GM12878 (cell line): ENCODE data around the gene UIMC1. TPM values are rescaled to one million over a fixed set of nuclear protein-coding genes. Genes with fewer than 3 reads are reported as not detected.

Source experiments
- ATAC-seq: fragments of 200-7000 bp; cut with Tn5 transposase; 3 replicates; pipeline ENCODE4 v1.9.1; 2020; ENCODE audit warnings: mild to moderate bottlenecking, moderate library complexity
- BruUV-seq: library from RNA; stranded (reverse); fragments of 400-500 nt; replicated peaks from 2 replicates; lab custom pipeline; 2021; lab: Mats Ljungman, UMichigan
- CTCF ChIA-PET: fragments of 300-600 bp; sonication (Branson Sonifier 250); formaldehyde crosslinking; extraction: SDS; loops from one replicate; lab custom pipeline; 2021; ENCODE audit warnings: inconsistent platforms; lab: Yijun Ruan, JAX
- POLR2A ChIA-PET: fragments of 350-600 bp; formaldehyde crosslinking; extraction: SDS; loops from one replicate; lab custom pipeline; 2021; ENCODE audit warnings: inconsistent platforms; lab: Charles Lee
- RAD21 ChIA-PET: fragments of 300-600 bp; sonication (Branson Sonifier 250); formaldehyde crosslinking; loops from one replicate; lab custom pipeline; 2023; ENCODE audit warnings: antibody characterized with exemption; ENCODE audit not compliant: unreplicated experiment; lab: Charles Lee
- SMC1A ChIA-PET: fragments of 300-600 bp; sonication (Branson Sonifier 250); formaldehyde crosslinking; loops from one replicate; lab custom pipeline; 2023; ENCODE audit not compliant: unreplicated experiment, uncharacterized antibody; lab: Charles Lee
- DNase-seq: peaks from one replicate; pipeline ENCODE4 v3.0.0-alpha.2; 2011; ENCODE audit warnings: low read depth, low spot score
- FAIRE-seq: peaks from 3 replicates; lab custom pipeline; 2011; peaks lifted over from hg19 to GRCh38; lab: Jason Lieb, UNC
- H2AFZ ChIP-seq: 2 replicates; pipeline ENCODE4 v1.6.0; 2011; ENCODE audit warnings: low read depth, low read length, control low read depth; ENCODE audit not compliant: control insufficient read depth
- H3K27ac ChIP-seq: 2 replicates; pipeline ENCODE4 v1.5.1; 2011; ENCODE audit warnings: control low read depth; ENCODE audit not compliant: control insufficient read depth, insufficient read depth
- H3K27me3 ChIP-seq, 2 experiments: replicated peaks in 1 of 2; 2 replicates each; pipeline versions ENCODE4 v1.6.0 to v1.6.1; 2011; ENCODE audit warnings: low read length in 1 of 2; ENCODE audit not compliant: control insufficient read depth in 2 of 2, insufficient read depth in 2 of 2
- H3K36me3 ChIP-seq, 2 experiments: 2 replicates each; pipeline ENCODE4 v1.5.1; 2011; ENCODE audit warnings: low read length in 1 of 2; ENCODE audit not compliant: control insufficient read depth in 2 of 2, insufficient read depth in 2 of 2
- H3K4me1 ChIP-seq: 2 replicates; pipeline ENCODE4 v1.6.1; 2011; ENCODE audit warnings: mild to moderate bottlenecking, low read length, moderate library complexity, mixed read lengths; ENCODE audit not compliant: control insufficient read depth, insufficient read depth
- H3K4me2 ChIP-seq: 2 replicates; pipeline ENCODE4 v1.6.0; 2011; ENCODE audit warnings: control low read depth; ENCODE audit not compliant: control insufficient read depth, insufficient read depth
- H3K4me3 ChIP-seq: fragments of 200-600 bp; sonication (generic); 2 replicates; pipeline ENCODE4 v1.5.1; 2016
- H3K79me2 ChIP-seq: 2 replicates; pipeline ENCODE4 v1.6.0; 2011; ENCODE audit warnings: low read length; ENCODE audit not compliant: control insufficient read depth, insufficient read depth
- H3K9ac ChIP-seq: 2 replicates; pipeline ENCODE4 v1.8.0; 2011; ENCODE audit warnings: low read length, control low read depth, mixed read lengths; ENCODE audit not compliant: control insufficient read depth, insufficient read depth
- H3K9me3 ChIP-seq: replicated peaks from 3 replicates; pipeline ENCODE4 v1.5.1; 2011; ENCODE audit warnings: mild to moderate bottlenecking, low read length; ENCODE audit not compliant: control insufficient read depth, insufficient read depth
- H4K20me1 ChIP-seq: 2 replicates; pipeline ENCODE4 v1.6.0; 2011; ENCODE audit not compliant: control insufficient read depth, insufficient read depth
- CBFB ChIP-seq: IDR thresholded peaks from 2 replicates; pipeline ENCODE4 v1.6.1; 2016; ENCODE audit warnings: antibody characterized with exemption, low read depth
- HSF1 ChIP-seq: fragments of 150-350 bp; IDR thresholded peaks from 2 replicates; pipeline ENCODE4 v1.6.1; 2014; ENCODE audit warnings: mild to moderate bottlenecking, low read depth, low read length
- PBX3 ChIP-seq: IDR thresholded peaks from 2 replicates; pipeline ENCODE4 v1.6.1; 2011; ENCODE audit warnings: mild to moderate bottlenecking, low read depth, low read length, moderate library complexity; ENCODE audit not compliant: insufficient replicate concordance
- RBBP5 ChIP-seq: fragments of 200-600 bp; sonication (generic); conservative IDR thresholded peaks from 2 replicates; pipeline ENCODE4 v1.6.1; 2016
- TAF1 ChIP-seq: IDR thresholded peaks from 2 replicates; pipeline ENCODE4 v1.6.1; 2011; ENCODE audit warnings: mild to moderate bottlenecking, low read depth, low read length, borderline replicate concordance
- WRNIP1 ChIP-seq: IDR thresholded peaks from 2 replicates; pipeline ENCODE4 v1.6.1; 2011; ENCODE audit warnings: low read depth, low read length, improper control_type of control experiment, borderline replicate concordance
- YY1 ChIP-seq: IDR thresholded peaks from 2 replicates; pipeline ENCODE4 v1.6.1; 2011; ENCODE audit warnings: low read depth, mild to moderate bottlenecking, low read length
- ZBTB4 ChIP-seq: fragments of 450-650 bp; formaldehyde crosslinking; IDR thresholded peaks from 2 replicates; pipeline ENCODE4 v1.4.0; 2022; ENCODE audit warnings: mild to moderate bottlenecking, moderate library complexity
- ZNF207 ChIP-seq: fragments of 450-650 bp; IDR thresholded peaks from 2 replicates; pipeline ENCODE4 v1.6.1; 2014; ENCODE audit warnings: antibody characterized with exemption, mild to moderate bottlenecking, borderline replicate concordance
- ZNF24 ChIP-seq: fragments of 450-650 bp; IDR thresholded peaks from 2 replicates; pipeline ENCODE4 v1.6.1; 2017; ENCODE audit warnings: antibody characterized with exemption, mild to moderate bottlenecking
- WGBS: methylation state at CpG from one replicate; pipeline ENCODE4 v1.1.6; 2016; ENCODE audit warnings: low lambda C conversion rate; ENCODE audit not compliant: insufficient replicate concordance, insufficient coverage; ENCODE audit errors: missing lambda C conversion rate; 5-methylcytosine and 5-hydroxymethylcytosine counted together
- in situ Hi-C: fragments of 300-500 bp; cut with MboI; formaldehyde crosslinking; loops from 9 replicates; pipeline ENCODE4 v1.14.3; 2018; ENCODE audit warnings: mixed read lengths
- intact Hi-C: fragments of 100-400 bp; cut with micrococcal nuclease; formaldehyde crosslinking; loops from one replicate; pipeline ENCODE4 v1.14.2; 2022; ENCODE audit not compliant: unreplicated experiment
- polyA plus RNA-seq, 11 experiments: library from polyadenylated mRNA; depleted of rRNA in 4 of 11; unstranded in 6 of 11; stranded (reverse) in 5 of 11; fragments of >200 nt; fragmentation: Nextera tagmentation in 4 of 11; fragmentation: Illumina TruSeq in 1 of 11; extraction: Ambion mirVana in 4 of 11; extraction: Trizol in 1 of 11; gene quantifications; 1 replicate in 1 of 11; 2 replicates in 10 of 11; pipeline versions ENCODE4 v1.2.1 to v1.2.3, GENCODE V29; 2011 to 2016; ENCODE audit warnings: inconsistent platforms in 2 of 11, missing spikeins in 2 of 11, low read depth in 1 of 11
- total RNA-seq, 4 experiments: library from RNA; depleted of rRNA in 3 of 4; stranded (reverse); fragments of >200 nt in 3 of 4; fragmentation: Illumina TruSeq in 1 of 4; extraction: Trizol in 1 of 4; gene quantifications; 2 replicates each; pipeline versions ENCODE4 v1.2.1 to v1.2.3, GENCODE V29; 2013 to 2021

UIMC1 gene
- total and polyA plus RNA-seq, 10 of the 15 experiments (the other 5 are each of a cell fraction or from before 2014, with no cell fraction given), result 16.2 to 51.4 (median 32.7) TPM

- Histone ChIP-seq H3K9ac (no peak overlapping the region), H3K79me2 (no peaks in the 10 kb centered on the region), H3K27me3 (no peaks in the 10 kb centered on the region), H3K4me3 (no peak overlapping the region), H2AFZ (no peak overlapping the region), H4K20me1 (no peaks in the 10 kb centered on the region), H3K36me3 (peaks cover 22 to 33% of the 10 kb centered on the region in 2 experiments), H3K9me3 (no peaks in the 10 kb centered on the region), H3K4me1 (peaks cover 10% of the 10 kb centered on the region), H3K4me2 (no peak overlapping the region), H3K27ac (no peak overlapping the region)
- ATAC-seq, result no peak
- DNase-seq, result no peak
- no TSS peak for BruUV-seq
- ChIA-PET SMC1A (no interaction called here), CTCF (no interaction called here), RAD21 (no interaction called here), POLR2A (no interaction called here)
- no peak for TF ChIP-seq PBX3
- TF ChIP-seq CBFB, result no peak
- no peak for TF ChIP-seq HSF1
- no peak for TF ChIP-seq ZNF24
- no peak for TF ChIP-seq RBBP5
- no peak for TF ChIP-seq ZNF207
- no peak for TF ChIP-seq TAF1
- no peak for TF ChIP-seq YY1
- no peak for TF ChIP-seq WRNIP1
- TF ChIP-seq ZBTB4 (CRISPR knock-in tag), result no peak
- 100% methylated on average over 1 of the region's 1 CpG for WGBS
- in situ Hi-C loops (no loop called here), intact Hi-C loops (no loop called here)
- FAIRE-seq, result no peak
These were observed 100.5 kb downstream of the UIMC1 start for GRCh38 chr5:176906126-176906525.
